H1 (cell line): ENCODE data around the gene VSTM4. TPM values are rescaled to one million over a fixed set of nuclear protein-coding genes. Genes with fewer than 3 reads are reported as not detected.

Experiments used
- SP4 ChIP-seq: IDR thresholded peaks from 2 replicates; pipeline ENCODE4 v1.6.1; 2012; ENCODE audit warnings: low read length, inconsistent platforms
- TEAD4 ChIP-seq: IDR thresholded peaks from 2 replicates; pipeline ENCODE4 v1.6.1; 2012; ENCODE audit warnings: low read depth, low read length, inconsistent platforms, mixed read lengths
- polyA plus RNA-seq, 7 experiments: library from polyadenylated mRNA; depleted of rRNA in 3 of 7; stranded (reverse) in 5 of 7; unstranded in 2 of 7; fragments of >200 nt in 5 of 7; fragments of 200-250 nt in 2 of 7; gene quantifications; 1 replicate in 5 of 7; 2 replicates in 1 of 7; 4 replicates in 1 of 7; pipeline versions ENCODE4 v1.2.1 to v1.2.3, GENCODE V29; 2011 to 2013; ENCODE audit warnings: missing spikeins in 2 of 7, mixed read lengths in 2 of 7
- total RNA-seq: library from RNA; stranded (reverse); fragmentation: NEBNext Ultra II Directional; extraction: Animal tissue kit (Norgen Biotek cat#: 25700); gene quantifications from 2 replicates; pipeline ENCODE4 v1.2.1, GENCODE V29; 2021
- TF ChIP-seq, protein P1 (sequence below): fragments of 300-600 bp; sonication (generic); IDR thresholded peaks from 2 replicates; pipeline ENCODE4 v1.7.1; 2012; ENCODE audit warnings: low read length, moderate library complexity, mild to moderate bottlenecking, inconsistent platforms; ENCODE audit not compliant: insufficient replicate concordance

Gene VSTM4
- total and polyA plus RNA-seq, 2 of the 8 experiments (the other 6 are each of a cell fraction or from before 2014, with no cell fraction given) = 0.48 to 0.73 TPM

DNA sequence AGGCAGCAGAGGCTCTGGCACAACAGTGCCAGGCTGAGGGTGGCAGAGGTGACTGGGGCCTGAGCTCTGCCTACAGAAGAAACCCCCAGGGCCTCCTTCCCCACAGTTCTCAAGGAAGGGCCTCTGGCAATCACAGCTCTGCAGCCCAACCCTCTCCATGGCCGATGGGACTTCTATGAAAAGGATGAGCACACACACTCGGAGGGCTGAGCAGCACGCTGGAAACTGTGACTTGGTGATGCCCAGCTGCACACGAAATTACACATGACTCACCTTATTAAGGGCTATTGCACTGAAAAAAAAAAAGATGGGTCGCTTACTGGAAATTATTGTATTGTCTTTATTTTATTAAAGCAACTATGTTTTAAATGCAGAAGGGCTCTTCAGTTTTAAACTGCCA lies 132.7 kb downstream of the VSTM4 start (continued):
- TF ChIP-seq, protein P1, sequence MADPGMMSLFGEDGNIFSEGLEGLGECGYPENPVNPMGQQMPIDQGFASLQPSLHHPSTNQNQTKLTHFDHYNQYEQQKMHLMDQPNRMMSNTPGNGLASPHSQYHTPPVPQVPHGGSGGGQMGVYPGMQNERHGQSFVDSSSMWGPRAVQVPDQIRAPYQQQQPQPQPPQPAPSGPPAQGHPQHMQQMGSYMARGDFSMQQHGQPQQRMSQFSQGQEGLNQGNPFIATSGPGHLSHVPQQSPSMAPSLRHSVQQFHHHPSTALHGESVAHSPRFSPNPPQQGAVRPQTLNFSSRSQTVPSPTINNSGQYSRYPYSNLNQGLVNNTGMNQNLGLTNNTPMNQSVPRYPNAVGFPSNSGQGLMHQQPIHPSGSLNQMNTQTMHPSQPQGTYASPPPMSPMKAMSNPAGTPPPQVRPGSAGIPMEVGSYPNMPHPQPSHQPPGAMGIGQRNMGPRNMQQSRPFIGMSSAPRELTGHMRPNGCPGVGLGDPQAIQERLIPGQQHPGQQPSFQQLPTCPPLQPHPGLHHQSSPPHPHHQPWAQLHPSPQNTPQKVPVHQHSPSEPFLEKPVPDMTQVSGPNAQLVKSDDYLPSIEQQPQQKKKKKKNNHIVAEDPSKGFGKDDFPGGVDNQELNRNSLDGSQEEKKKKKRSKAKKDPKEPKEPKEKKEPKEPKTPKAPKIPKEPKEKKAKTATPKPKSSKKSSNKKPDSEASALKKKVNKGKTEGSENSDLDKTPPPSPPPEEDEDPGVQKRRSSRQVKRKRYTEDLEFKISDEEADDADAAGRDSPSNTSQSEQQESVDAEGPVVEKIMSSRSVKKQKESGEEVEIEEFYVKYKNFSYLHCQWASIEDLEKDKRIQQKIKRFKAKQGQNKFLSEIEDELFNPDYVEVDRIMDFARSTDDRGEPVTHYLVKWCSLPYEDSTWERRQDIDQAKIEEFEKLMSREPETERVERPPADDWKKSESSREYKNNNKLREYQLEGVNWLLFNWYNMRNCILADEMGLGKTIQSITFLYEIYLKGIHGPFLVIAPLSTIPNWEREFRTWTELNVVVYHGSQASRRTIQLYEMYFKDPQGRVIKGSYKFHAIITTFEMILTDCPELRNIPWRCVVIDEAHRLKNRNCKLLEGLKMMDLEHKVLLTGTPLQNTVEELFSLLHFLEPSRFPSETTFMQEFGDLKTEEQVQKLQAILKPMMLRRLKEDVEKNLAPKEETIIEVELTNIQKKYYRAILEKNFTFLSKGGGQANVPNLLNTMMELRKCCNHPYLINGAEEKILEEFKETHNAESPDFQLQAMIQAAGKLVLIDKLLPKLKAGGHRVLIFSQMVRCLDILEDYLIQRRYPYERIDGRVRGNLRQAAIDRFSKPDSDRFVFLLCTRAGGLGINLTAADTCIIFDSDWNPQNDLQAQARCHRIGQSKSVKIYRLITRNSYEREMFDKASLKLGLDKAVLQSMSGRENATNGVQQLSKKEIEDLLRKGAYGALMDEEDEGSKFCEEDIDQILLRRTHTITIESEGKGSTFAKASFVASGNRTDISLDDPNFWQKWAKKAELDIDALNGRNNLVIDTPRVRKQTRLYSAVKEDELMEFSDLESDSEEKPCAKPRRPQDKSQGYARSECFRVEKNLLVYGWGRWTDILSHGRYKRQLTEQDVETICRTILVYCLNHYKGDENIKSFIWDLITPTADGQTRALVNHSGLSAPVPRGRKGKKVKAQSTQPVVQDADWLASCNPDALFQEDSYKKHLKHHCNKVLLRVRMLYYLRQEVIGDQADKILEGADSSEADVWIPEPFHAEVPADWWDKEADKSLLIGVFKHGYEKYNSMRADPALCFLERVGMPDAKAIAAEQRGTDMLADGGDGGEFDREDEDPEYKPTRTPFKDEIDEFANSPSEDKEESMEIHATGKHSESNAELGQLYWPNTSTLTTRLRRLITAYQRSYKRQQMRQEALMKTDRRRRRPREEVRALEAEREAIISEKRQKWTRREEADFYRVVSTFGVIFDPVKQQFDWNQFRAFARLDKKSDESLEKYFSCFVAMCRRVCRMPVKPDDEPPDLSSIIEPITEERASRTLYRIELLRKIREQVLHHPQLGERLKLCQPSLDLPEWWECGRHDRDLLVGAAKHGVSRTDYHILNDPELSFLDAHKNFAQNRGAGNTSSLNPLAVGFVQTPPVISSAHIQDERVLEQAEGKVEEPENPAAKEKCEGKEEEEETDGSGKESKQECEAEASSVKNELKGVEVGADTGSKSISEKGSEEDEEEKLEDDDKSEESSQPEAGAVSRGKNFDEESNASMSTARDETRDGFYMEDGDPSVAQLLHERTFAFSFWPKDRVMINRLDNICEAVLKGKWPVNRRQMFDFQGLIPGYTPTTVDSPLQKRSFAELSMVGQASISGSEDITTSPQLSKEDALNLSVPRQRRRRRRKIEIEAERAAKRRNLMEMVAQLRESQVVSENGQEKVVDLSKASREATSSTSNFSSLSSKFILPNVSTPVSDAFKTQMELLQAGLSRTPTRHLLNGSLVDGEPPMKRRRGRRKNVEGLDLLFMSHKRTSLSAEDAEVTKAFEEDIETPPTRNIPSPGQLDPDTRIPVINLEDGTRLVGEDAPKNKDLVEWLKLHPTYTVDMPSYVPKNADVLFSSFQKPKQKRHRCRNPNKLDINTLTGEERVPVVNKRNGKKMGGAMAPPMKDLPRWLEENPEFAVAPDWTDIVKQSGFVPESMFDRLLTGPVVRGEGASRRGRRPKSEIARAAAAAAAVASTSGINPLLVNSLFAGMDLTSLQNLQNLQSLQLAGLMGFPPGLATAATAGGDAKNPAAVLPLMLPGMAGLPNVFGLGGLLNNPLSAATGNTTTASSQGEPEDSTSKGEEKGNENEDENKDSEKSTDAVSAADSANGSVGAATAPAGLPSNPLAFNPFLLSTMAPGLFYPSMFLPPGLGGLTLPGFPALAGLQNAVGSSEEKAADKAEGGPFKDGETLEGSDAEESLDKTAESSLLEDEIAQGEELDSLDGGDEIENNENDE = no peak
- TF ChIP-seq SP4 (no peak), TEAD4 (no peak)
